B cell (primary cell): ENCODE measurements around the gene MPI. TPM values are rescaled to one million over a fixed set of nuclear protein-coding genes. Genes with fewer than 3 reads are reported as not detected.
A peak's percentile ranks its signal among the peaks of the same experiment; 100 is the strongest.

Source experiments
- ATAC-seq: fragments of 200-7000 bp; cut with Tn5 transposase; one replicate; pipeline ENCODE4 v1.10.0; 2021; ENCODE audit warnings: low read depth, mild to moderate bottlenecking, moderate number of reproducible peaks, moderate library complexity
- CTCF ChIA-PET: fragments of 350-600 bp; sonication (Branson Sonifier 250); formaldehyde crosslinking; loops from one replicate; lab custom pipeline; 2021; ENCODE audit warnings: antibody characterized with exemption, inconsistent platforms; lab: Charles Lee
- POLR2A ChIA-PET: fragments of 350-600 bp; sonication (Branson Sonifier 250); formaldehyde crosslinking; loops from one replicate; lab custom pipeline; 2021; ENCODE audit warnings: antibody characterized with exemption; lab: Charles Lee
- DNase-seq: peaks from one replicate; pipeline ENCODE4 v3.0.0; 2013
- H2AFZ ChIP-seq: 2 replicates; pipeline ENCODE4 v1.6.1; 2012; ENCODE audit warnings: mild to moderate bottlenecking, low read depth, low read length; ENCODE audit not compliant: insufficient read depth, poor library complexity, severe bottlenecking
- H3K27ac ChIP-seq, 2 donors: 1 replicate in 1 of 2; 2 replicates in 1 of 2; pipeline ENCODE4 v1.5.1; 2012 to 2013; ENCODE audit warnings: low read length in 2 of 2, mild to moderate bottlenecking in 2 of 2, moderate library complexity in 1 of 2
- H3K27me3 ChIP-seq, 4 experiments: fragments of 200-600 bp in 1 of 4; sonication (generic) in 1 of 4; replicated peaks in 1 of 4; 1 replicate in 2 of 4; 2 replicates in 2 of 4; pipeline versions ENCODE4 v1.6.1 to v1.7.0; 2013 to 2016; ENCODE audit warnings: low read length in 3 of 4, mild to moderate bottlenecking in 2 of 4, mixed read lengths in 1 of 4, moderate library complexity in 1 of 4; ENCODE audit not compliant: insufficient read depth in 4 of 4, control insufficient read depth in 3 of 4; ENCODE audit errors: control extremely low read depth in 1 of 4
- H3K36me3 ChIP-seq, 2 experiments: replicated peaks in 1 of 2; 1 replicate in 1 of 2; 2 replicates in 1 of 2; pipeline versions ENCODE4 v1.6.1 to v1.7.1; 2013; ENCODE audit warnings: low read length in 1 of 2; ENCODE audit not compliant: insufficient read depth in 2 of 2, control insufficient read depth in 1 of 2; ENCODE audit errors: control extremely low read depth in 1 of 2, extremely low read depth in 1 of 2
- H3K4me1 ChIP-seq, 2 donors: fragments of 200-600 bp in 1 of 2; sonication (generic) in 1 of 2; 1 replicate in 1 of 2; 2 replicates in 1 of 2; pipeline versions ENCODE4 v1.5.1 to v1.6.1; 2013 to 2017; ENCODE audit warnings: low read length in 2 of 2; ENCODE audit not compliant: control insufficient read depth in 2 of 2, insufficient read depth in 2 of 2
- H3K4me2 ChIP-seq: replicated peaks from 2 replicates; pipeline ENCODE3; 2012; ENCODE audit warnings: mild to moderate bottlenecking, low read depth, low read length; ENCODE audit not compliant: poor library complexity, severe bottlenecking
- H3K4me3 ChIP-seq, 5 experiments: fragments of 200-600 bp in 1 of 5; sonication (generic) in 1 of 5; 1 replicate in 3 of 5; 2 replicates in 2 of 5; pipeline versions ENCODE4 v1.5.1 to v1.7.0; 2011 to 2016; ENCODE audit warnings: low read length in 4 of 5, mild to moderate bottlenecking in 4 of 5, low read depth in 2 of 5, control low read depth in 1 of 5, moderate library complexity in 1 of 5; ENCODE audit not compliant: insufficient read depth in 1 of 5; ENCODE audit errors: control extremely low read depth in 1 of 5, extremely low read depth in 1 of 5
- H3K79me2 ChIP-seq: fragments of 200-600 bp; sonication (generic); one replicate; pipeline ENCODE4 v1.6.0; 2016; ENCODE audit warnings: low read length; ENCODE audit not compliant: control insufficient read depth, insufficient read depth
- H3K9ac ChIP-seq: fragments of 200-600 bp; sonication (generic); 2 replicates; pipeline ENCODE4 v1.6.1; 2017; ENCODE audit warnings: mild to moderate bottlenecking, low read length, moderate library complexity
- H3K9me3 ChIP-seq, 3 donors: one replicate each; pipeline versions ENCODE4 v1.6.1 to v1.7.1; 2013; ENCODE audit warnings: low read length in 2 of 3; ENCODE audit not compliant: control insufficient read depth in 2 of 3, insufficient read depth in 1 of 3; ENCODE audit errors: control extremely low read depth in 1 of 3
- H4K20me1 ChIP-seq: 2 replicates; pipeline ENCODE4 v1.6.0; 2012; ENCODE audit warnings: mild to moderate bottlenecking, low read length; ENCODE audit not compliant: insufficient read depth, control insufficient read depth, poor library complexity, severe bottlenecking
- H3K27ac Mint-ChIP-seq: one replicate; pipeline ENCODE4 v1.8.0; 2021; ENCODE audit warnings: mixed read lengths
- H3K27me3 Mint-ChIP-seq: one replicate; pipeline ENCODE4 v1.8.0; 2021; ENCODE audit warnings: mixed read lengths
- H3K4me1 Mint-ChIP-seq: one replicate; pipeline ENCODE4 v1.8.0; 2021; ENCODE audit warnings: mixed read lengths
- H3K4me3 Mint-ChIP-seq: one replicate; pipeline ENCODE4 v1.8.0; 2021; ENCODE audit warnings: mixed read lengths
- H3K9me3 Mint-ChIP-seq: one replicate; pipeline ENCODE4 v1.8.0; 2022; ENCODE audit warnings: mixed read lengths; ENCODE audit not compliant: insufficient read depth
- CTCF ChIP-seq: fragments of 200-600 bp; IDR thresholded peaks from one replicate; pipeline ENCODE4 v1.8.0; 2022; ENCODE audit warnings: antibody characterized with exemption, mild to moderate bottlenecking
- EZH2 ChIP-seq: IDR thresholded peaks from 2 replicates; pipeline ENCODE4 v1.6.1; 2012; ENCODE audit warnings: borderline replicate concordance, low read depth, mild to moderate bottlenecking, moderate library complexity, low read length; ENCODE audit not compliant: insufficient read depth, poor library complexity, severe bottlenecking
- WGBS: methylation state at CpG from one replicate; pipeline ENCODE4 v1.1.5; 2013; ENCODE audit warnings: missing lambda C conversion rate; ENCODE audit not compliant: insufficient coverage; 5-methylcytosine and 5-hydroxymethylcytosine counted together
- intact Hi-C: fragments of 100-400 bp; cut with micrococcal nuclease; formaldehyde crosslinking; loops from one replicate; pipeline ENCODE4 v1.10.0; 2022
- polyA plus RNA-seq: library from polyadenylated mRNA; depleted of rRNA; stranded (reverse); fragments of >200 nt; gene quantifications from 2 replicates; pipeline ENCODE4 v1.2.3, GENCODE V29; 2012
- total RNA-seq, 2 donors: library from RNA; stranded (reverse); fragments of 120-200 nt in 1 of 2; gene quantifications; 1 replicate in 1 of 2; 2 replicates in 1 of 2; pipeline versions ENCODE4 v1.2.3 to v1.2.4, GENCODE V29; 2013 to 2022

The MPI gene
- total and polyA plus RNA-seq, 2 donors (not counting 1 experiment from before 2014, with no cell fraction given) = 37.2 to 59.8 TPM

GRCh38 chr15:74865316-74865715 is 24.5 kb upstream of the MPI start:
- Histone ChIP-seq H3K9ac (no peak overlapping the region), H2AFZ (no peak overlapping the region), H3K4me2 (no peak overlapping the region), H3K79me2 (peaks cover 93% of the 10 kb centered on the region), H3K4me1 (peaks cover 32 to 34% of the 10 kb centered on the region in 2 donors), H3K9me3 (no peaks in the 10 kb centered on the region), H4K20me1 (peaks cover 91% of the 10 kb centered on the region), H3K27me3 (no peaks in the 10 kb centered on the region), H3K27ac (no peak overlapping the region), H3K36me3 (peaks cover 0 to 17% of the 10 kb centered on the region in 2 experiments), H3K4me3 (no peak overlapping the region)
- CTCF ChIA-PET = interaction anchor here (7.3 kb wide), 1 partner anchor 36 kb away, joined by 40 read pairs; no protein-coding TSS in a partner anchor
- POLR2A ChIA-PET = interaction anchor here (0.6 kb wide), 1 partner anchor 10 kb away, joined by 3 read pairs; no protein-coding TSS in a partner anchor
- Mint-ChIP-seq H3K27me3 (no peaks in the 10 kb centered on the region), H3K9me3 (no peaks in the 10 kb centered on the region), H3K4me1 (peaks cover 59% of the 10 kb centered on the region), H3K27ac (peak overlapping the region; percentile 60), H3K4me3 (no peak overlapping the region)
- intact Hi-C loops = no loop called here
- DNase-seq (no peak), ATAC-seq (no peak)
- no peak for TF ChIP-seq CTCF
- TF ChIP-seq EZH2 = no peak
- WGBS = 92% methylated on average over 1 of the region's 2 CpGs

GRCh38 chr15:74866090-74866489 is 23.8 kb upstream of the MPI start:
- no peak for ATAC-seq
- ChIA-PET POLR2A (no interaction called here), CTCF (interaction anchor here (1.2 to 7.3 kb wide), 2 partner anchors 35 to 95 kb away, joined by 5 to 40 read pairs; no protein-coding TSS in a partner anchor)
- TF ChIP-seq EZH2 = no peak
- TF ChIP-seq CTCF = no peak
- H3K4me2 ChIP-seq = no peak overlapping the region
- H3K27ac Mint-ChIP-seq = peak overlapping the region; percentile 67
- no peak overlapping the region for H3K9ac ChIP-seq
- no peak overlapping the region for H3K4me3 ChIP-seq
- H2AFZ ChIP-seq = no peak overlapping the region
- H3K4me1 ChIP-seq = peaks cover 40 to 41% of the 10 kb centered on the region in 2 donors
- DNase-seq = no peak
- no peak overlapping the region for H3K4me3 Mint-ChIP-seq
- no peaks in the 10 kb centered on the region for H3K27me3 Mint-ChIP-seq
- H3K4me1 Mint-ChIP-seq = peaks cover 67% of the 10 kb centered on the region
- peaks cover 0 to 19% of the 10 kb centered on the region in 2 experiments for H3K36me3 ChIP-seq
- peaks cover 91% of the 10 kb centered on the region for H4K20me1 ChIP-seq
- peaks cover 93% of the 10 kb centered on the region for H3K79me2 ChIP-seq
- no peaks in the 10 kb centered on the region for H3K9me3 Mint-ChIP-seq
- no peak overlapping the region for H3K27ac ChIP-seq
- H3K9me3 ChIP-seq = no peaks in the 10 kb centered on the region
- intact Hi-C loops = no loop called here
- H3K27me3 ChIP-seq = no peaks in the 10 kb centered on the region
- 96% methylated on average over 6 of the region's 6 CpGs for WGBS
